GM18520 (cell line): ENCODE results near the gene ARHGAP15.

Experiments
- ATAC-seq: cut with Tn5 transposase; IDR thresholded peaks from one replicate; pipeline ENCODE4 v1.9.1; 2021; ENCODE audit not compliant: unreplicated experiment

The ARHGAP15 gene

DNA sequence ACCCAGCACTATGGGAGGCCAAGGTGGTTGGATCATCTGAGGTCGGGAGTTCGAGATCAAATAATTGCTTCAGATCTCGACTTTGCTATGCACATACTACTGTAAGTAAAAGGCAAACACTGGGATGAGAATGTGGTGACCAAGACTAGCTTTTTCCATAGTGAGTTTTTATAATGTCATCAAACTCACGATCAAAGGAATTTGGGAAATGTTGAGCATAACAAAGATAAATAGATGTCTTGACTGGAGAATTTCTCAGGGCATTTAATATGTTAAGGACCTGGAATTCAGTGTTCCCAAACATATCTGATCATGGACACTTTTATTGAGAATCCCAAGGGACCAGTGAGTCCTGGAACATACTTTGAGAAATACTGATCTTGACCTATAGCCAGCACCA lies 205.6 kb downstream of the ARHGAP15 start:
- no peak for ATAC-seq

GRCh38 chr2:143336719-143337210 lies 207.5 kb downstream of the ARHGAP15 start:
- no peak for ATAC-seq

DNA sequence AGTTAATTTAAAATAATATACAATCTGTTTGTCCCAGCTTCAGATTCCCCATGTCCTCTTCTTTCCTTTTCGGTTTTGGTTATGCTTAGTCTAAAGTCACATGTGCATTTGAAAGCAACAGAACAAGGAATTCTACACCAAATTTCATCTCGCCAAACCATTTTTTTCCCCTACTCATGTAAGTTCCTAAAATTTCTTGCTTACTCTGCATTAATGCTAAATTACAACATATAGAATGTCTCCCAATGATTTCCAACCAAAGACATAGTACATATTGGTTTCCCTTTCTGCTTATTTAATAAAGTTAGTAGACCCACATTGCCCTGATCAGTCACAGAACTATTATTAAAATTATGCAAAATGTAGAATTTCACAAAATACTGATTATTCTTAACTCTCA lies 212.3 kb downstream of the ARHGAP15 start:
- no peak for ATAC-seq

DNA sequence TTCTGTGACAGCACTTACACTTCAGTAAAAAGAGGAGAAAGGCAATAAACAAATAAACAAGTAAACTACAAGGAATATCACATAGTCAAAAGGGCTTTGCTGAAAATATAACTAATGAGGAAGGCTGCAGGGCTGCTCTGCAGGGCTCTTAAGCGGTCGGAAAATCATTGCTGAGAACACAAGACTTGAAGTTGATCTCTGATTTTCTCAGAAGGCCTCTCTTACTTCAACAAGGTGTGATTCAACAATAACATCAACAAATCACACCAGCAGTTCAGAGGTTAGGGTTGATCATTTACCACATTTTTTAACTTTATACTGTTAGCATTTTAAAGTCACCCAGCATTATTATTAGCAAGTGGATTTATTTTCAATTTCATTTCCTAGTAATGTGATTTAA lies 215.6 kb downstream of the ARHGAP15 start:
- ATAC-seq, result no peak

- no peak for ATAC-seq
These were observed 216.9 kb downstream of the ARHGAP15 start for GRCh38 chr2:143345887-143346787.

GRCh38 chr2:143347271-143347695 lies 218.1 kb downstream of the ARHGAP15 start:
- ATAC-seq, result no peak

DNA sequence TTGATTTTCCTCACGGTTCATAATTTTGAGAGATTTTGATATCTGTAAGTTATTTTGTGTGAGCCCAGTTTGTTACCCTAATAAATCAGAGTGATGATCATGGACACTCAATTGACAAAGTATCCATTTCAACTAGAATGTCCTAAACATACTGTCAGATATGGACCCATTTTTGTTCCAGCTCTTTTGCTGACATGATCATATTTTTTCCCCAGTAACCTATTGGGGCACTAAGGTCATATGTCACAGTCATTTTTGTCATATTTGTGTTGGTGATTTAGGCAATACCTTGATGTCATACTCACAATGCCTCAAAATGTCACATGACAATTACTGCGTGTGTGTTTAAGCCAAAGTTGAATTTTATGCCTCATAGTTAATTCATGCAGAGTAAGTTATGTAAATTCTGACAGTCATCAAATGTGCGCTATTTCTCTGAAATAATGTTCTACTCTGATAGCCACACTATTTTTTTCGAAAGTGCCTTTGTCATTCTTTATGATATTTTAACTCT lies 218.7 kb downstream of the ARHGAP15 start:
- no peak for ATAC-seq

- no peak for ATAC-seq
These were observed 225.0 kb downstream of the ARHGAP15 start for GRCh38 chr2:143354050-143354750.

GRCh38 chr2:143355870-143356269 lies 226.7 kb downstream of the ARHGAP15 start:
- ATAC-seq, result no peak

- ATAC-seq, result no peak
These were observed 227.1 kb downstream of the ARHGAP15 start for GRCh38 chr2:143356336-143356735.

DNA sequence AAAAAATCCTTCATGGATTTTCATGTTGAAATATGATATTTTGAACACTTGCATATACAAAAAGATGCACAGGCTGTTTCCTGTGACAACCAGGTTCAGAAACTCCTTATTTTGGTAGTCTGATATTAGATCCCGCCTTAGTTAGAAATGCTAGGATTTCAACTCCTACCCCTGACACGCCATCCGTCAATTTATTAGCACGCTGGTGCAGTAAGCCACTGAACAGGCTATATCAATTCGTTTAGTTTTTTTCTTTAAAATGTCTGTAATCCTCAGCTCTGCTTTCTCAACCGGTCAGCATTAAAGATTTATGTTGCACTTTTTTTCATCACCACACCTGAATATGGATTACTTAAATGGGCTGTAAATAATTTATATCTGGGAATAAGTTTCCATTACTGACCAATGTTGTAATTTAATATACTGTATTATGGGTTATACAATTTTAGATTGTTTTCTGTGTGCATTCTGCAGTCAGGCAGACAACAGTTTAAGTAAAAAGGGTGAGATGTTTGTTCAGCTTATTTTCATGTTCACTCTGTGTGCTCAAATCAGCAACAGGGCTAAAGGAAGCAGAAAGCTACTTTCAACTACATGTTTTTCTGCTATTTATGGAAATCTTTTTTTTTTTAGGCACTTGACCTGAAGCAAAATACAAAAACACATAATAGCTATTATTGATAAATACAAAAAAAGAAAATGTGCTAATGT lies 227.7 kb downstream of the ARHGAP15 start:
- no peak for ATAC-seq

GRCh38 chr2:143357966-143358365 lies 228.7 kb downstream of the ARHGAP15 start:
- ATAC-seq, result no peak

DNA sequence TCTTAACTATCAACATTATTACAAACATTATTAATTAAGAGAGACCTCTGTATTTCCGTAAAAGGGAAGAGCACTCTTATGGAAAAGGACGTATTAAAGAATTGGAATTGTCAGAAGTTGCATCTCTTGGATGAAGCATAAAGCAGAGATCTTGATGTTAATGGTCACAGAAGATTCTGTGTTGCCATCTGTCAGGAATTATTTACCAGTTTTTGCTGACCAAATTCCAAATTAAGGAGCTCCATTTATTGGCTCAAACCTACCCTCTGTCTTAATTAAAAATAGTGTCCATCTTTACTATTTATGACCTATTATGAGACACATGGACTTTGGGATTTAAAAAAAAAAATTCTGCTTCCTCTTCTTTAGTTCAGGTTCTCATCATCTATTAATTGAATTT lies 232.1 kb downstream of the ARHGAP15 start:
- no peak for ATAC-seq

DNA sequence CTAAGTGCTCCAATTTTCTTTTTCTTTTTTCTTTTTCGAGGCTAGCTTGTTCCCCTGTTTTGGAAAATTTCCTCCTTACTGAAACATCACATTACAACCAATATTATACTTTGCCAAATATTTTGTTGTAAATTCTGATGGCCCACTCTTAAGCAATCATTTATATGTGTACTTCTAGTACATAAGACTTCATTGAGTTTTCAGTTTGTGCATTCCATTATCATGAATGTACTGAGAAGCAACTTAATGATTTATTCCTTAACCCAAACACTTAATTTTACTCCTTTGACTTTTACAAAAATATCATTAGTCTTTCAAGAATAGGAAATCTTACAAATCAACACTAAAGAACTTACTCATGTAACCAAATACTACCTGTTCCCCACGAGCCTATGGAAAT lies 242.4 kb downstream of the ARHGAP15 start:
- no peak for ATAC-seq

GRCh38 chr2:143375384-143375880 lies 246.2 kb downstream of the ARHGAP15 start:
- ATAC-seq, result no peak

DNA sequence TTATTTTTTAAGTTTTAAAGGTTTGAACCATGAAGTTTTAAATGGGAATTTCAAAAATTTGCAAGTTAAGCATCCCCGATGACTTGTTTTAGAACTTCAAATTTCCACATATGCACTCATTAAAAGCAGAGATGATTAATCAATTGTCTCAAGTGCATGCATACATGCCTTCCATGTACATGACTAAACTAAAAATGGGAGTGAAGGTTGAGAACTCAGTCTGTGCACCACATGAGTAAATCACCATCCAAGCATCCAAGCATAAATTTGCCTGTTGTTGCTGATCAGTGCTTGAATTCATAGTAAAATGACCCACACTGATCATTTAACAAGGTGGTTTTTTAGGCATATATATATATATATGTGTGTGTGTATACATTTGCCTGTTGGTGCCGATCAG lies 249.8 kb downstream of the ARHGAP15 start:
- no peak for ATAC-seq

- no peak for ATAC-seq
These were observed 250.7 kb downstream of the ARHGAP15 start for GRCh38 chr2:143379955-143380354.

GRCh38 chr2:143382573-143382972 lies 253.4 kb downstream of the ARHGAP15 start:
- no peak for ATAC-seq

GRCh38 chr2:143383016-143383415 lies 253.8 kb downstream of the ARHGAP15 start:
- no peak for ATAC-seq

DNA sequence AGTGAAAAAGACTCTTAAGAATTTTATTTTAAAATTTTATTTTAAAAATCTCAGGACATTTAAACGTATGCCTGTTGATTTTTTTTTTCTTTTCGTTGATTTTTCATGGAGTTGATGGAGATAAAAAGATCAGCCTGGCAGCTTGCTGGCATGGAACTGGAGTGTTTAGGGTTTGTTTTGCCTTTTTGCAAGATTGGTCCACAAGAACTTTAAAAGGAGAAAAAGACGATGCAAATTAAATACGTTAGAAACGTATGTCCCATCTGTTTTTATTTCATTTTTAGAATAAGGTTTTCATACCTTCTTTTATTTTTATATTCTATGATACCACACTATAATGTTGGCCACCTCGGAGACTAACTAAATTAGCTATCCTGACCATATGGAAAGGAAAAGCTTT lies 254.9 kb downstream of the ARHGAP15 start:
- ATAC-seq, result no peak

DNA sequence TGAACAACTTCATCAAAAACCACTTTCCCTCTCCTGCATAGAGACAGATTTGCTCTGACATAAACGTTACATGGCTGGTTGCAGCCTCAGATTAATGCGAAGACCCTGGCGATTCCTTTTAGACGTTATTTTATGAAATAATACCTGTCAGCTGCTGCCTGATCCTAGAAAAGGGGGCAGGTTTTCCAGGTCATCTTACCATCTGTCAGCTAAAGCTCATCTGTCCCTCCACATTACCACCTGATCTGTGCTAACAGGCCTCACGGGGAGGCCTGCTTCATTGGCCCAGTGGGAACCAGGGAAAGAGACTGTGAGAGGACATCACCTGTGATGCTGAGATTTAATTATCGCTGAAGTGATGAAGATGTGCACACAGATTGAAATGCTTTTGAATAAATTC lies 261.0 kb downstream of the ARHGAP15 start:
- ATAC-seq, result no peak
